ENCODE data around the gene DGLUCY.
"Not testable (repeated sequence)": the region's sequence is repeated elsewhere in the genome, so short reads cannot be mapped to it uniquely, and the experiment has no call there.

The DGLUCY gene

GRCh38 chr14:91138511-91139359, 24.9 kb downstream of the DGLUCY start:
- no peak for DNase-seq (ENCODE audit: low spot score)

DNA sequence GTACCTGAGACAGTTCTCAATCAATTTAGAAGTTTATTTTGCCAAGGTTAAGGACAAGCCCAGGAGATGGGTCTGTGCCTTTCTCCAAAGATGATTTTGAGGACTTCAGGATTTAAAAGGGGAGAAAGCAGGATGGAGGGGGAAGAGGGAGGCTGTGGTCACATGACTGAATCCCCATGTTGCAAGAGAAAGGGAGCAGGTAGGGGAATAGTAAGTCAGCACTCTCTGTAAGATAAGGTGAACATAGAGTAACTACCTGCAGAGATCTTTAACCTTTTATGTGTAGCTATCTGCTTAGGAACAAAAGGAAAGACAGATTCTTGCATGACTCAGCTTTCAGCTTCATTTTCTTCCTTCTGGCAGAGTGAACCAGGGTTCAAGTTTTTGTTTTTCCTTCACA, 25.9 kb downstream of the DGLUCY start:
- no peak for DNase-seq (ENCODE audit: low spot score)

GRCh38 chr14:91140672-91141071, 26.8 kb downstream of the DGLUCY start:
- DNase-seq (ENCODE audit: low spot score), result no peak

DNA sequence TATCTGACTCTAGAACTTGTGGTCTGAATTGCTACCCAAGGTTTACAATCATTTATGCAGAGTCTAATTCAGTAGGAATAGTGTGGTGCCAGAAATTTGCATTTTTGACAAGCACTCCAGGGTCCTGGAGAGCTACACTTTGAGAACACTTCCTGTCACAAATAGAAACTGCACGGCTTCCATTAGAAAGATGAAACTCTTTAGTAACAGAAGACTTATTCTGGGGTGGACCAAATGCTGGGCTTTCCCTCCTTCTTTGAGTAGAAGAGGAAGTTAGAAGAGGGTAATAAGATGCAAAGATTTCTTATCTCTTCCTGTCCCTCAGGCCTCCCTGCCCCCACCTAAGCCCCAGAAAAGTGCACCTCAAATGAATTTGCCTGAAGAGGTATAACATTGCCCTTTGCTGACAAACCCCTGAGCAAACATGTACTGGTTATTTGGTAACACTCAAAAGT, 28.4 kb downstream of the DGLUCY start:
- no peak for DNase-seq (ENCODE audit: low spot score)

- no peak for DNase-seq (ENCODE audit: low spot score)
Observed at GRCh38 chr14:91143862-91144261, 30.0 kb downstream of the DGLUCY start.

- DNase-seq (ENCODE audit: low spot score), result peak; percentile 63
Observed at GRCh38 chr14:91144425-91145145, 30.7 kb downstream of the DGLUCY start.

- no peak for DNase-seq (ENCODE audit: low spot score)
Observed at GRCh38 chr14:91145391-91146160, 31.7 kb downstream of the DGLUCY start.

- no peak for DNase-seq (ENCODE audit: low spot score)
Observed at GRCh38 chr14:91146661-91147060, 32.8 kb downstream of the DGLUCY start.

DNA sequence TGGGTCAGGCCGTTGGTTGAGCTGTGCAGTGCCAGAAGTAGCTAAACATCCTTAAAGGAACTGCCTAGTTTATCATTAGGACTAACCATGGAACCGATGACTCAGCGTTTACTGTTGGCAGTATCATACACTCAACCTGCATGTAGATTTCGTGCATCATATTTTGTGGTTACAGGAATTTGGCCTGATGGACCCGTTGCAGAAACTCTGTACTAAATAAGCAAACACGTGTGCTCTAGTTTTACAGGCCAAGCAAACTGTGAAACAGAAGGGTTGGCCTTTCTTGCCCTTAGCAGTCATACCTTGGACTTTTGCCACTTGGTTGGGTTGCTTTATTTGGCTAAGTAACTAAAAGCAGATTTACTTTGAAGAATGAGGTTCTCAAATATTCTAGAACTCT, 35.6 kb downstream of the DGLUCY start:
- peak; percentile 85 for DNase-seq (ENCODE audit: low spot score)

DNA sequence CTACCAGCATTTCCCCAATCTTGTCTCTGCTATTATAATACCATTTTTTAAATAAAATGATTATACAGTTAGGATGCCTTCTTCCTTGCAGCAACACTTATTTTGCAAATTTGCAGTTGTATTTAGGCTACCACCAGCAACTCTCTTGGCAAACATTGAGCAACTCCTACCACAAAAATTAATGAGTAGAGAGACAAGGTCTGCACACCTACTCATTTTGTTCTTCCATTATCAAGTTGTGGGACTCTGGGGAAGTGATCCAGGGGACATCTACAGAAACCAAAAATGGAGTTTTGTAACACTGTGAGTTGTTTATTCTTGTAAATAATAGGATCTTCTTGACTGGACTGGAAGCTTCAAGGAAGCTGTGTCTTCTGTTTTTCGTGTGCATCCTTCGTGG, 38.6 kb downstream of the DGLUCY start:
- DNase-seq (ENCODE audit: low spot score), result no peak

- no peak for DNase-seq (ENCODE audit: low spot score)
Observed at GRCh38 chr14:91153360-91153759, 39.5 kb downstream of the DGLUCY start.

GRCh38 chr14:91154851-91155625, 41.2 kb downstream of the DGLUCY start:
- DNase-seq (ENCODE audit: low spot score), result peak; percentile 24

GRCh38 chr14:91155626-91156089, 41.8 kb downstream of the DGLUCY start:
- no peak for DNase-seq (ENCODE audit: low spot score)

- not testable (repeated sequence) for DNase-seq (ENCODE audit: low spot score)
Observed at GRCh38 chr14:91156142-91156666, 42.3 kb downstream of the DGLUCY start.

DNA sequence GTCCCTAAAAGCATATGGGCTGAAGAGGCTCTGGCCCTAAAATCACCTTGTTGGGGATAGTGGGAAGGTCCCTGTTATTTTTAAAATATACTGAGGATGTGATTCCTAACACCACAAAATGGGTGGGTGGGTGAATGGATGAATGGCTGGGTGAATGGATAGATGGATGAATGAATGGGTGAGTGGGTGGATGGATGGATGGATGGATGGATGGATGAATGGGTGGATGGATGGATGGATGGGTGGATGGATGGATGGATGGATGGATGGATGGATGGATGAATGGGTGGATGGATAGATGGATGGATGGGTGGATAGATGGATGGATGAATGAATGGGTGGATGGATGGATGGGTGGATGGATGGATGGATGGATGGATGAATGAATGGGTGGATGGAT, 43.0 kb downstream of the DGLUCY start:
- not testable (repeated sequence) for DNase-seq (ENCODE audit: low spot score)

- DNase-seq (ENCODE audit: low spot score), result no peak
Observed at GRCh38 chr14:91158091-91158790, 44.4 kb downstream of the DGLUCY start.

- no peak for DNase-seq (ENCODE audit: low spot score)
Observed at GRCh38 chr14:91159182-91159581, 45.3 kb downstream of the DGLUCY start.

DNA sequence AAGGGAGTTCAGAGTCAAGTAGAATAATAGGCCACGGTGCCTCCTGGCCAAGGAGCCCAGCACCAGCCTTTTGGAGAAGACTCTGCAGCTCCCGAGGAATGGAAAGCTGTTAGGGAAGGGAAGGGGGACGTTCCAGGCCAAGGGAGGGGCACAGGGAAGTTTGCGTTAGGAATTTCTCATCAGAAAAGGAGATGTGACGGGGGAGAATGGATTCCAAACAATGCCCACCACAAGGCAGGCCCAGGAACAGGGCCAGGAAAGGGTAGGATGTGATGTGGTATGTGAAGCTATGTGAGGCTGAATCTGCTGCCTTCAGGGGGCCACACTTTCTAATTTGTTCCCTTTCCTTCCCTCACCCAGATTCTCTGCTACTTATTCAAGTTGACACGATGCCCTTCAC, 46.0 kb downstream of the DGLUCY start:
- no peak for DNase-seq (ENCODE audit: low spot score)

DNA sequence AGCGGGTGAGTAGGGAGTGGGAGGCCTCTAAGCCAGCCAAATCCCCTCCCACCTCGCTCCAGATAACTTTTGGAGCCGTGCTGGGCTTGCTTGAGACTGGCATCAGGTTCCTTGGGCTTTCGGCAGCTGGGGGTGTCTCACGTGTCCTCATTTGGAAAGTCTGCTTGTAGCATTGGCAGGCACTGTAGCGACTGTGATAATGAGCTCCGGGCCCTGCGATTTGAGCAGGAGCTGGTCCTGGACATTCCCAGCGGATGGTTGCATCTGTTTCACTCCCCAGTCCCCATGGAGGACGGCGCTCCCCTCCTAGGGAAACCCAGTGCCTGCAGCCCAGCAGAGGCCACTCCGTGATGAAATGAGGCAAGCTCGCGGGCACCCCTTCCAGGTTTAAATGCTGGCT, 49.4 kb downstream of the DGLUCY start:
- DNase-seq (ENCODE audit: low spot score), result no peak

DNA sequence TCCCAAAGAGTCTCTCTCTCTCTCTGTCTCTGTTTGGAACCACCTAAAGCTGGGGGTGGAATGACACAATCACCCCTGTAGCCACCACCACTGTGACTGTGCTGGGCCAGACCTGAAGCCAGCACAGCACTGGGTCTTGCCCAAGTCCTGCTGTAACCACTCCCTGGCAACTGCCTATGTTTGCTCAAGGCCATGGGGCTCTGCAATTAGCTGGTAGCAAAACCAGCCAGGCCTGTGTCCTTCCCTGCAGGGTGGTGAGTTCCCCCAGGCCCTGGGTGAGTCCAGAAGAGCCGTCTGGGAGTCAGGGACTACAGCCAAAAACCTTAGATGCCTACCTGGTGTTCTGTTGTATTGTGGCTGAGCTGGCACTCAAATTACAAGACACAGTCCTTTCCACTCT, 50.8 kb downstream of the DGLUCY start:
- no peak for DNase-seq (ENCODE audit: low spot score)

DNA sequence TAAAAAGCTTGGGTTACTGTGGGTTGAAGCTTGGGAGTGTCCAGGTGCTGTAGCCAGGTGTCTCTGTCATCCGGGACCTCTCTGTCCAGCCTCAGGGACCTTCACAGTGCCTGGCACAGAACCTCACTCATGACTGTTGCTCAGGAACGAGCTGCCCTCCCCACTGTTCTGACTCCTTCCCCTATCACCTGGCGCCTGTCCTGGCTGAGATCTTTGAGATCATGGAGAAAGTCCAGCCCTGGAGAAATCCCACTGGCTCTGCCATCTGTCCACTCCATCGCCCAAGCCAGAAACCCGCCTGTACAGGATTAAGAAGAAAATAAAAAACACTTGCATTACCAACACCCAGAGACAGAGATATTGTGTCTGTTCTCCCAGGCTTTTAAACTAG, 53.5 kb downstream of the DGLUCY start:
- no peak for DNase-seq (ENCODE audit: low spot score)
